ACC112 (cell line): ENCODE results near the gene GSTO1.

Experiments
- H2AFZ ChIP-seq: fragments of 200-600 bp; sonication (generic); one replicate; pipeline ENCODE4 v1.6.0; 2017; ENCODE audit warnings: antibody characterized with exemption, low read length; ENCODE audit not compliant: unreplicated experiment
- H3K27ac ChIP-seq: fragments of 200-600 bp; sonication (generic); 2 replicates; pipeline ENCODE4 v1.5.1; 2014; ENCODE audit warnings: low read depth, mild to moderate bottlenecking, antibody characterized with exemption, low read length, moderate library complexity
- H3K27me3 ChIP-seq: fragments of 200-600 bp; sonication (generic); 2 replicates; pipeline ENCODE4 v1.6.1; 2014; ENCODE audit warnings: mild to moderate bottlenecking, antibody characterized with exemption, low read length, moderate library complexity, mixed read lengths; ENCODE audit not compliant: insufficient read depth
- H3K36me3 ChIP-seq: fragments of 200-600 bp; sonication (generic); 2 replicates; pipeline ENCODE4 v1.6.1; 2016; ENCODE audit warnings: mild to moderate bottlenecking, antibody characterized with exemption, low read length, moderate library complexity, mixed read lengths; ENCODE audit not compliant: insufficient read depth
- H3K4me1 ChIP-seq: fragments of 200-600 bp; sonication (generic); one replicate; pipeline ENCODE4 v1.6.1; 2016; ENCODE audit warnings: low read length, mixed read lengths; ENCODE audit not compliant: insufficient read depth, unreplicated experiment, control insufficient read depth
- H3K4me3 ChIP-seq: fragments of 200-600 bp; sonication (generic); 2 replicates; pipeline ENCODE4 v1.5.1; 2014; ENCODE audit warnings: mild to moderate bottlenecking, low read depth, low read length
- H3K79me2 ChIP-seq: fragments of 200-600 bp; sonication (generic); one replicate; pipeline ENCODE4 v1.6.0; 2016; ENCODE audit warnings: low read length; ENCODE audit not compliant: control insufficient read depth, unreplicated experiment, insufficient read depth

The GSTO1 gene

GRCh38 chr10:104304356-104304745 is 49.7 kb downstream of the GSTO1 start:
- no peak overlapping the region for H2AFZ ChIP-seq
- peaks cover 5% of the 10 kb centered on the region; the same call in 1 of the 2 replicates for H3K36me3 ChIP-seq
- peaks cover 10% of the 10 kb centered on the region for H3K79me2 ChIP-seq
- no peak overlapping the region for H3K4me3 ChIP-seq
- peaks cover 72% of the 10 kb centered on the region for H3K4me1 ChIP-seq
- no peaks in the 10 kb centered on the region for H3K27me3 ChIP-seq
- H3K27ac ChIP-seq, result peak overlapping the region; percentile 100; the same call in 1 of the 2 replicates

- peaks cover 5% of the 10 kb centered on the region; the same call in 1 of the 2 replicates for H3K36me3 ChIP-seq
- H2AFZ ChIP-seq, result no peak overlapping the region
- H3K27me3 ChIP-seq, result no peaks in the 10 kb centered on the region
- peaks cover 10% of the 10 kb centered on the region for H3K79me2 ChIP-seq
- peaks cover 72% of the 10 kb centered on the region for H3K4me1 ChIP-seq
- H3K27ac ChIP-seq, result peak overlapping the region; percentile 100
- no peak overlapping the region for H3K4me3 ChIP-seq
Measured at GRCh38 chr10:104304927-104305326, 50.2 kb downstream of the GSTO1 start.

GRCh38 chr10:104306897-104307296 is 52.2 kb downstream of the GSTO1 start:
- Histone ChIP-seq H3K27me3 (no peaks in the 10 kb centered on the region), H3K4me1 (peaks cover 74% of the 10 kb centered on the region), H3K36me3 (peaks cover 21% of the 10 kb centered on the region), H3K27ac (peak overlapping the region; percentile 100), H3K4me3 (no peak overlapping the region), H2AFZ (no peak overlapping the region), H3K79me2 (peaks cover 27% of the 10 kb centered on the region)

- Histone ChIP-seq H3K79me2 (peaks cover 36% of the 10 kb centered on the region), H2AFZ (no peak overlapping the region), H3K27me3 (no peaks in the 10 kb centered on the region), H3K4me1 (peaks cover 70% of the 10 kb centered on the region), H3K36me3 (peaks cover 30% of the 10 kb centered on the region), H3K27ac (peak overlapping the region; percentile 100), H3K4me3 (no peak overlapping the region)
Measured at GRCh38 chr10:104307576-104308438, 53.1 kb downstream of the GSTO1 start.

- Histone ChIP-seq H3K4me1 (peaks cover 70% of the 10 kb centered on the region), H3K27me3 (no peaks in the 10 kb centered on the region), H3K79me2 (peaks cover 43% of the 10 kb centered on the region), H3K27ac (peak overlapping the region; percentile 100), H2AFZ (no peak overlapping the region), H3K4me3 (no peak overlapping the region), H3K36me3 (peaks cover 31% of the 10 kb centered on the region)
Measured at GRCh38 chr10:104308439-104308903, 53.8 kb downstream of the GSTO1 start.

- peak overlapping the region; percentile 100 for H3K27ac ChIP-seq
- no peak overlapping the region for H2AFZ ChIP-seq
- peaks cover 40% of the 10 kb centered on the region for H3K36me3 ChIP-seq
- H3K4me3 ChIP-seq, result no peak overlapping the region; the same call in 1 of the 2 replicates
- H3K27me3 ChIP-seq, result no peaks in the 10 kb centered on the region
- H3K79me2 ChIP-seq, result peaks cover 61% of the 10 kb centered on the region
- H3K4me1 ChIP-seq, result peaks cover 65% of the 10 kb centered on the region
Measured at GRCh38 chr10:104309980-104310978, 55.6 kb downstream of the GSTO1 start.

- Histone ChIP-seq H3K4me1 (peaks cover 57% of the 10 kb centered on the region), H3K79me2 (peaks cover 70% of the 10 kb centered on the region), H3K36me3 (peaks cover 42% of the 10 kb centered on the region)
Measured at GRCh38 chr10:104311184-104311720, 56.6 kb downstream of the GSTO1 start.

GRCh38 chr10:104314591-104315485 is 60.1 kb downstream of the GSTO1 start:
- peaks cover 60% of the 10 kb centered on the region for H3K4me1 ChIP-seq
- no peak overlapping the region for H3K27ac ChIP-seq
- no peaks in the 10 kb centered on the region for H3K27me3 ChIP-seq
- H3K36me3 ChIP-seq, result peaks cover 45% of the 10 kb centered on the region; the same call in 1 of the 2 replicates
- H3K4me3 ChIP-seq, result no peak overlapping the region
- H3K79me2 ChIP-seq, result peaks cover 97% of the 10 kb centered on the region
- H2AFZ ChIP-seq, result no peak overlapping the region

More at GRCh38 chr10:104311184-104311720, 56.6 kb downstream of the GSTO1 start:
- H2AFZ ChIP-seq, result no peak overlapping the region
- peak overlapping the region; percentile 100 for H3K27ac ChIP-seq
- H3K4me3 ChIP-seq, result no peak overlapping the region
- H3K27me3 ChIP-seq, result no peaks in the 10 kb centered on the region

- H3K4me3 ChIP-seq, result no peak overlapping the region
- no peaks in the 10 kb centered on the region for H3K27me3 ChIP-seq
- peaks cover 42% of the 10 kb centered on the region; the same call in 1 of the 2 replicates for H3K36me3 ChIP-seq
- no peak overlapping the region for H2AFZ ChIP-seq
- peaks cover 60% of the 10 kb centered on the region for H3K4me1 ChIP-seq
- no peak overlapping the region for H3K27ac ChIP-seq
- H3K79me2 ChIP-seq, result peaks cover 99% of the 10 kb centered on the region
Measured at GRCh38 chr10:104315486-104315921, 60.8 kb downstream of the GSTO1 start.
